ENCODE results near the gene ART3. TPM values are rescaled to one million over a fixed set of nuclear protein-coding genes. Genes with fewer than 3 reads are reported as not detected.
"Not testable (repeated sequence)": the region's sequence is repeated elsewhere in the genome, so short reads cannot be mapped to it uniquely, and the experiment has no call there.

Gene ART3
- total RNA-seq = not detected

- ATAC-seq = no peak
These were observed at the start of gene ART3 for GRCh38 chr4:76074468-76074867. TSS of gene ART3 (plus strand) at chr4:76074709. CDS start at chr4:76075890, 1,181 bp downstream.

- ATAC-seq = no peak
These were observed 46.2 kb upstream of the ART3 start for GRCh38 chr4:76028350-76028765.

- ATAC-seq = no peak
These were observed 45.2 kb upstream of the ART3 start for GRCh38 chr4:76029300-76029699.

- ATAC-seq = no peak
These were observed 39.4 kb upstream of the ART3 start for GRCh38 chr4:76035141-76035540.

GRCh38 chr4:76035799-76036380 lies 38.6 kb upstream of the ART3 start, which contains the start of gene CXCL11:
TSS of gene CXCL11 (minus strand) at chr4:76036070. CDS start at chr4:76035987, 83 bp downstream.
- no peak for ATAC-seq

GRCh38 chr4:76036855-76037254 lies 37.7 kb upstream of the ART3 start:
- no peak for ATAC-seq

GRCh38 chr4:76042241-76042998 lies 32.1 kb upstream of the ART3 start:
- ATAC-seq = not testable (repeated sequence)

- not testable (repeated sequence) for ATAC-seq
These were observed 31.2 kb upstream of the ART3 start for GRCh38 chr4:76043306-76043705.

- not testable (repeated sequence) for ATAC-seq
These were observed 29.8 kb upstream of the ART3 start for GRCh38 chr4:76044686-76045085.

- ATAC-seq = not testable (repeated sequence)
These were observed 24.6 kb upstream of the ART3 start for GRCh38 chr4:76049860-76050416.

- ATAC-seq = not testable (repeated sequence)
These were observed 23.9 kb upstream of the ART3 start for GRCh38 chr4:76050560-76051050.

- no peak for ATAC-seq
These were observed 20.8 kb upstream of the ART3 start for GRCh38 chr4:76053730-76054129.

- ATAC-seq = peak; percentile 58
These were observed 19.5 kb upstream of the ART3 start for GRCh38 chr4:76055016-76055415.

- ATAC-seq = no peak
These were observed 19.1 kb upstream of the ART3 start for GRCh38 chr4:76055421-76055820.

- ATAC-seq = no peak
These were observed 16.2 kb upstream of the ART3 start for GRCh38 chr4:76058302-76058701.

- ATAC-seq = no peak
These were observed 15.6 kb upstream of the ART3 start for GRCh38 chr4:76058888-76059426.

GRCh38 chr4:76059750-76060149 lies 14.8 kb upstream of the ART3 start:
- peak; percentile 63 for ATAC-seq

GRCh38 chr4:76060506-76060905 lies 14.0 kb upstream of the ART3 start:
- ATAC-seq = no peak

GRCh38 chr4:76061421-76061820 lies 13.1 kb upstream of the ART3 start:
- ATAC-seq = no peak

GRCh38 chr4:76061982-76062381 lies 12.5 kb upstream of the ART3 start:
- ATAC-seq = no peak

GRCh38 chr4:76066546-76066945 lies 8.0 kb upstream of the ART3 start:
- ATAC-seq = no peak

- ATAC-seq = peak; percentile 76
These were observed 6.7 kb upstream of the ART3 start for GRCh38 chr4:76067652-76068286.

GRCh38 chr4:76072760-76073159 lies 1.7 kb upstream of the ART3 start:
- no peak for ATAC-seq
